Neutrophil (primary cell): ENCODE measurements around the gene ASIC1.

Source experiments
- H3K27ac ChIP-seq: fragments of 200-600 bp; sonication (generic); 2 replicates; pipeline ENCODE4 v1.5.1; 2016; ENCODE audit warnings: mild to moderate bottlenecking, moderate library complexity
- H3K27me3 ChIP-seq: fragments of 200-600 bp; sonication (generic); 2 replicates; pipeline ENCODE4 v1.6.0; 2016; ENCODE audit warnings: mild to moderate bottlenecking
- H3K36me3 ChIP-seq: fragments of 200-600 bp; sonication (generic); 2 replicates; pipeline ENCODE4 v1.5.1; 2017
- H3K4me1 ChIP-seq, 2 experiments: fragments of 200-600 bp in 1 of 2; sonication (generic) in 1 of 2; 1 replicate in 1 of 2; 2 replicates in 1 of 2; pipeline versions ENCODE4 v1.5.1 to v1.6.1; 2013 to 2016; ENCODE audit warnings: low read depth in 1 of 2, low read length in 1 of 2, mild to moderate bottlenecking in 1 of 2, moderate library complexity in 1 of 2; ENCODE audit not compliant: control insufficient read depth in 1 of 2, insufficient read depth in 1 of 2
- H3K4me3 ChIP-seq, 2 experiments: fragments of 200-600 bp in 1 of 2; sonication (generic) in 1 of 2; 1 replicate in 1 of 2; 2 replicates in 1 of 2; pipeline ENCODE4 v1.5.1; 2013 to 2016; ENCODE audit warnings: low read depth in 1 of 2, low read length in 1 of 2, mild to moderate bottlenecking in 1 of 2, moderate library complexity in 1 of 2
- H3K9me3 ChIP-seq: fragments of 200-600 bp; sonication (generic); 2 replicates; pipeline ENCODE4 v1.5.1; 2016
- CTCF ChIP-seq: fragments of 200-600 bp; sonication (generic); IDR thresholded peaks from 2 replicates; pipeline ENCODE4 v1.5.1; 2016; ENCODE audit warnings: antibody characterized with exemption

Gene ASIC1

DNA sequence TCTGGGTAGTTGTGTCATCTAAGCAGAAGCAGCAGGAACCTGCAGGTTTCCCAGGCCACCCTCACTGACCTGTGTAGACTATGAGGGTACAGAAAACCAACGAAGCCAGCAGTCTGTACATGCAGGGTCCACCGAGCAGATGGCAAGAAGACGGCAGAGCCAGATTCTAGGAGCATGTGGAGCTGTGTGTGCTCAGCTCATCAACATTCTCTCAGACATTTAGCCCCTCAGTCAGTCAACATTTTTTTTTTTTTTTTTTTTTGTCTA lies 7.3 kb upstream of the ASIC1 start:
- no peak for TF ChIP-seq CTCF
- no peaks in the 10 kb centered on the region for H3K9me3 ChIP-seq
- H3K4me1 ChIP-seq: peaks cover 34 to 39% of the 10 kb centered on the region in 2 experiments
- peak overlapping the region; percentile 47 to 60 for H3K4me3 ChIP-seq
- H3K27me3 ChIP-seq: no peaks in the 10 kb centered on the region
- H3K27ac ChIP-seq: no peak overlapping the region
- no peaks in the 10 kb centered on the region for H3K36me3 ChIP-seq

- H3K27me3 ChIP-seq: peaks cover 5% of the 10 kb centered on the region
- H3K9me3 ChIP-seq: no peaks in the 10 kb centered on the region
- H3K4me3 ChIP-seq: peak overlapping the region; percentile 47 to 60
- no peak for TF ChIP-seq CTCF
- H3K4me1 ChIP-seq: peaks cover 34 to 39% of the 10 kb centered on the region in 2 experiments
- peak overlapping the region; percentile 8 for H3K27ac ChIP-seq
- H3K36me3 ChIP-seq: no peaks in the 10 kb centered on the region
Measured at GRCh38 chr12:50050410-50051098, 6.8 kb upstream of the ASIC1 start.

DNA sequence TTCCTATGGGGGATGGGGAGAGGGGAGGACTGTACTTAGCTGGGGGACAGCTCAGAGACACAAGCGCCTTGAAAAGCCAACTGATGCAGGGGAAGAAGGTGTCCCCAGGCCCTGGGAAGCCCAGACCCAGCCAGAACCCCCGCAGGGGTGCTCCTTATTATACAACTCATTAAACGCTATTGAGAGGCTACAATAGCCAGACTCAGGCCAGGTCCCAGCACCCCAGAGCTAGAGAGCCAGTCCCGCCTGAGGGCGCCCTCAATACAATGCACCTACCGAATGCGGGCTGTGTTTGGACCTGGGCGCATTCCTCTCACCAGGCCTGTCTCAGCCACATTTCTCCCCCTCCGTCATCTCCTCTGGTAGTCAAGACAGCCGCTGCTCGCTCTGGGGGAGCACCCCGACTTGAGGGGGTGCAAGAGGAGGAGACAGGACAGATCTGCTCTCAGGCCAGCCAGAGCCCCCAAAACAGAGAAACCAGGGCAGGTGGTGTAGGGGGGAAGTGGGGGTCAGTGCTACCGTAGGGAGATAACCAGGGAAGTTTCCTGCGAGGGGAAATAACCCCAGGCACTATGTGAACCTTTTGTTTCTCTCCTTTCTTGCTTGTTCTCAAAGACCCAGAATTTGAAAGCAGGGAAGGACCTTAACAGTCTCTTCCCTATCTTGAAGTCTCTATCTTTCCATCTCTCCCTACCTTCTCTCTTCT lies 6.1 kb upstream of the ASIC1 start:
- H3K4me1 ChIP-seq: peaks cover 40 to 46% of the 10 kb centered on the region in 2 experiments
- peaks cover 12% of the 10 kb centered on the region for H3K27me3 ChIP-seq
- peak overlapping the region; percentile 47 to 60 for H3K4me3 ChIP-seq
- no peaks in the 10 kb centered on the region for H3K9me3 ChIP-seq
- H3K36me3 ChIP-seq: no peaks in the 10 kb centered on the region
- H3K27ac ChIP-seq: peak overlapping the region; percentile 8
- no peak for TF ChIP-seq CTCF

DNA sequence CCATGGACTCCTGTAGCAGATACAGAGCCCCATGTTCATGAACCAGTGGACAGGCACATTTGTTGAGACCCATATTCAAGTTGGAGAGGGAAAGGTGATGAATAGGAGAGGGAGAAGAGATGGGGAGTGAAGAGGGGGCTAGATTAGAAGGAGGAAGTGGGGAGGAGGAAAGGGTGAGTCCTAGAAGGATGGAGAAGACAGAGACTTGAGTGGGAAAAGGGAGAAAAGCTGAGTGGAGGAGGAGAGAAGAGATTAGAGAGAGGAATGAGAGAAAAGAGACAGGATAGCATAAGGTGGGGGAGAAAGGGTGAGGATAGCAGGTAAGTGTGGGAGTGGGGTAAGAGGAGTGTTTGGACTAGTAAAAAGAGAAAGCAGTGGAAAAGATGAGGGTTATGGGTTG lies 4.9 kb upstream of the ASIC1 start:
- Histone ChIP-seq H3K4me3 (no peak overlapping the region), H3K27me3 (peaks cover 25% of the 10 kb centered on the region), H3K36me3 (no peaks in the 10 kb centered on the region), H3K27ac (no peak overlapping the region), H3K4me1 (peaks cover 47 to 57% of the 10 kb centered on the region in 2 experiments), H3K9me3 (no peaks in the 10 kb centered on the region)
- no peak for TF ChIP-seq CTCF

DNA sequence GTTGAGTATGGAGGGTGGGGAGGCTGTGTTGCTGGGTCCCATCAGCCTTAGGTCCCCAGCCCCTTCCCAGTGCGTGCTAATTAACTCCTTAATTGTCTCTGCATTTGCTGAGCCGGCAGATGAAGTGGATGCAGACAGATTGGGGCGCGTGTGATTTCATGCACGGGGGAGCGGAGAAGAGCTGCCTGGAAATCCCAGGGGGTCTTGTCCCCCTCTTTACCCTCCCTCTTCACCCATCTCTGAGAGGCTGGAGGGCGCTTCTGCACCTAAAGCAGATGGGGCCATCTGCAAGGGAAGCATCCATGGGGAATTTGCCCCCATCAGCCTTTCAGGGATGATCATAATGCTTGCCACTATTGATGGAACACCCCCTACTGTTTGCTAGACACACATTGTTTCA lies 4.4 kb upstream of the ASIC1 start:
- H3K4me3 ChIP-seq: no peak overlapping the region
- no peaks in the 10 kb centered on the region for H3K9me3 ChIP-seq
- TF ChIP-seq CTCF: no peak
- H3K4me1 ChIP-seq: peaks cover 47 to 60% of the 10 kb centered on the region in 2 experiments
- no peak overlapping the region for H3K27ac ChIP-seq
- no peaks in the 10 kb centered on the region for H3K36me3 ChIP-seq
- peaks cover 29% of the 10 kb centered on the region for H3K27me3 ChIP-seq
